ENCODE results near the gene MYL11.

The MYL11 gene

DNA sequence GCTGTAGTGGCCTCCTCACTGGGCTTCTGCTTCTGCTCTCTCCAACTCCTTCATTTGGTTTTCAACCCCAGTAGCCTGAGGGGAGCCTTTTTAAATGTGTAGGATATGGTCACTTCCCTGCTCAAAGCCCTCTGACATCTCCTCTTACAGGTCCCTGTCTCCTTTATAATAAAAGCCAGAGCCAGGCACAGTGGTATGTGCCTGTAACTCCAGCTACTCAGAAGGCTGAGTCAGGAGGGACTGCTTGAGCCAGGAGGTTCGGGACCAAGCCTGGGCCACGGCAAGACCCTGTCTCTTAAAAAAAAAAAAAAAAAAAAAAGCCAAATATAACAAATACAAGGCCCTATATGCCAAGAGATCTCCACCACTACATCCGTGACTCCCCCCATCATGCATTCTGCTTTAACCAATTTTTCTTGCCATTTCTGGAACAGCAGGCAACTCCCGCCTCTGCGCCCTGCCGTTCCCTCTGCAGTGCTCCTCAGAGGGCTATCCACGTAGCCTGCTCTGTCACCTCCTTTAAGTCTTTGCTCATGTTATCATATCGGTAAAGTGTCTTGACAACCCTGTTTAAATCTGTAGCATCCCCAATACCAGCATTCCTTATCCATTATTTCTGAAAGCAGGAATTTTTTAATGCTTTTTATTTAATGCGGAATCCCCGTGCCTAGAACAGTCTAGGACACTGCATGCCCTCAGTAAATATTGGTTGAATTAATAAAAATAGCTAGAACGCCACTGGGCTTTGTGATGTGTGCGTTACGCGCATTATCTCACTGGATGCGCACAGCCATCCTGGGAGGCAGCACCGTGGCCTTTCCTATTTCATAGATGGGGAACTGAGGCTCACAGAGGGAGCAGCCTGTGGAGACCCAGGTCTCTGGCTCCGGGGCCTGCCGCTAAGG is 42.3 kb downstream of the MYL11 start:
- DNase-seq = peak in 5 of 56 donors; percentile 6 to 67 (median 14)

DNA sequence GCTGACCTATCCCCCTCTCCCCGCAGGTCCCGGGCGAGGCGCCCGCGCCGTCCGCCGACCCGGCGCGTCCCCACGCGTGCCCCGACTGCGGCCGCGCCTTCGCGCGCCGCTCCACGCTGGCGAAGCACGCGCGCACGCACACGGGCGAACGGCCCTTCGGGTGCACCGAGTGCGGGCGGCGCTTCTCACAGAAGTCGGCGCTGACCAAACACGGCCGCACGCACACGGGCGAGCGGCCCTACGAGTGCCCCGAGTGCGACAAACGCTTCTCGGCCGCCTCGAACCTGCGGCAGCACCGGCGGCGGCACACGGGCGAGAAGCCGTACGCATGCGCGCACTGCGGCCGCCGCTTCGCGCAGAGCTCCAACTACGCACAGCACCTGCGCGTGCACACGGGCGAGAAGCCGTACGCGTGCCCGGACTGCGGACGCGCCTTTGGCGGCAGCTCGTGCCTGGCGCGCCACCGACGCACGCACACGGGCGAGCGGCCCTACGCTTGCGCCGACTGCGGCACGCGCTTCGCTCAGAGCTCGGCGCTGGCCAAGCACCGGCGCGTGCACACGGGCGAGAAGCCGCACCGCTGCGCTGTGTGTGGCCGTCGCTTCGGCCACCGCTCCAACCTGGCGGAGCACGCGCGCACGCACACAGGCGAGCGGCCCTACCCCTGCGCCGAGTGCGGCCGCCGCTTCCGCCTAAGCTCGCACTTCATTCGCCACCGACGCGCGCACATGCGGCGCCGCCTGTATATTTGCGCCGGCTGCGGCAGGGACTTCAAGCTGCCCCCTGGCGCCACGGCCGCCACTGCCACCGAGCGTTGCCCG is 43.1 kb downstream of the MYL11 start:
- DNase-seq = peak in 49 of 56 donors; percentile 12 to 84 (median 66)

DNA sequence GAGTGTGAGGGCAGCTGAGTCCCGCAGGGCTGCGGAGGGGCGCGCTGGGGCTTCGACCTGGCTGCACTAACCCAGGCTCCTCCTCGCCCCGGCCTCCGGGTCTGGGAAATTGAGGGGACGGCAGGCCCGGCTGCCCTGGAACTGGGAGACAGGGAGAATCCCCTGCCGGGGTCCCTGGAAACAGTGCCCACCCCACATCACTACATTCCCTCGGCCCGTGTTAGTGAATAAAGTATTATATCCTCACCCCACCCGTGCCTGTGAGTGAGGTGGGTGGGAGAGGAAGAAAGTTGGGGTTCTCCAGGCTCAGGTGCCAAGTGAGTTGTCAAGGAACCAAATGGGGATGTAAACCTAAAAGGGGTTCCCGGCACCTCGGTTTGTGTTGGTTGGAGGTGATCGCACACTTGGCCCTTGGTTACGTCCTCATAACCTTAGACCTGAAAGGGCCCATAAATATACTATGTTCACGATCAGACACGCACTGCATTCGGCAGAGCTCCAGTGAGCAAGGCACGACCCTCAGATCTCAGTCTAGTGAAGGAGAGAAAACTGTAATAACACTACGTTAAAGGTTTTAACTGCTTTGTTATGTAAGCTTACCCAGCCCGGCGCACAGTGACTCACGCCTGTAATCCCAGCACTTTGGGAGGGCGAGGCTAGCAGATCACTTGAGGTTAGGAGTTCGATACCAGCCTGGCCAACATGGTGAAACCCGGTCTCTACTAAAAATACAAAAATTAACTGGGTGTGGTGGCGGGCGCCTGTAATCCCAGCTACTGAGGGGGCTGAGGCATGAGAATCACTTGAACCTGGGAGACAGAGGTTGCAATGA is 44.0 kb downstream of the MYL11 start:
- DNase-seq = peak in 17 of 56 donors; percentile 9 to 58 (median 37)

DNA sequence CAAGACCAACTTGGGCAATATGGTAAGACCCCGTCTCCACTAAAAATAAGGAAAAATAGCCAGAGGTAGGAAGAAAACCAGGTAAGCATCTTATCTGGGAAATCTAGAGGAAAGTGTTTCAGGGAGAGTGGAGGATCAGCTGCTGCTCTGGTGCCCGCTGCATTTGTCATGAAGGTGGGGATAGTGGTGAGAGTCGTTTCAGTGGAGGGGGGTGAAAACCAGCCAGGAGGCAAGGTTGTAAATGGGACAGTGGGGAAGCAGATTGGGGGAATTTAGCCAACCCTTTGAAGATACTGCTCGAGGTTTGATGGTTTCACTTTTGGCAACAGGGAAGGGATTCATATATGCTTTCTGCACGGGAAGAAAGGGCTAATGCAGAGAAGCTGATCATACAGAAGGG is 46.4 kb downstream of the MYL11 start:
- no peak for DNase-seq
